ENCODE results near the gene TRABD. TPM values are rescaled to one million over a fixed set of nuclear protein-coding genes. Genes with fewer than 3 reads are reported as not detected.

TRABD gene
- total RNA-seq, 1 donor from 2014 or later: 96.8 TPM

DNA sequence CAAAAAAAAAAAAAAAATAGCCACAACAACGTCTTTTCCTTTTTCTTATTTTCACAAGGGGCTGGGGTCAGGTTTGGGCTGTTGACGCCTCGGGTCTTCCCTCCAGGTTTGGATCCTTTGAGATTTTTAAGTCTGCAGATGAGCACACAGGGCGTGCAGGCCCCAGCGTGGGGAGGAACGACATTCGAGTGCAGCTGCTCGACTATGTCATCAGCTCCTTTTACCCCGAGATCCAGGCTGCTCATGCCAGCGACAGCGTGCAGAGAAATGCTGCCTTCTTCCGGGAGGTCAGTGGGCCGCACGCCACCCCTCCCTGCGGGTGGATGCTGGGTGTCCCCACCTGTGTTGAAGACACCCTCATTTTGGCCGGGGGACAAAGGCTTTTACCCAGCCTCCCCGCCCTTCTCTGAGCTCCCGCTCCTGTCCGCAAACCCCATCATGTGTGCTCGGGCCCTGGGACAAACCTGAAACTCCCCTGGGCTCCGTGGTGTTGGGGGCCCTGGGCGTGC, 22.8 kb downstream of the TRABD start:
- intact Hi-C loops (cut with micrococcal nuclease): loop anchor here (2.0 kb wide), 1 partner anchor 18 kb away; no protein-coding TSS in a partner anchor
- H3K27ac Mint-ChIP-seq: no peak overlapping the region
- H3K27me3 Mint-ChIP-seq (ENCODE audit: insufficient read depth): no peaks in the 10 kb centered on the region
- no peak overlapping the region for H3K4me3 Mint-ChIP-seq
- H3K36me3 Mint-ChIP-seq (ENCODE audit: low read depth): peaks cover 24% of the 10 kb centered on the region
- no peaks in the 10 kb centered on the region for H3K9me3 Mint-ChIP-seq
- H3K4me1 Mint-ChIP-seq (ENCODE audit: low read depth): peaks cover 10% of the 10 kb centered on the region
- no peak for DNase-seq (ENCODE audit: low spot score)

DNA sequence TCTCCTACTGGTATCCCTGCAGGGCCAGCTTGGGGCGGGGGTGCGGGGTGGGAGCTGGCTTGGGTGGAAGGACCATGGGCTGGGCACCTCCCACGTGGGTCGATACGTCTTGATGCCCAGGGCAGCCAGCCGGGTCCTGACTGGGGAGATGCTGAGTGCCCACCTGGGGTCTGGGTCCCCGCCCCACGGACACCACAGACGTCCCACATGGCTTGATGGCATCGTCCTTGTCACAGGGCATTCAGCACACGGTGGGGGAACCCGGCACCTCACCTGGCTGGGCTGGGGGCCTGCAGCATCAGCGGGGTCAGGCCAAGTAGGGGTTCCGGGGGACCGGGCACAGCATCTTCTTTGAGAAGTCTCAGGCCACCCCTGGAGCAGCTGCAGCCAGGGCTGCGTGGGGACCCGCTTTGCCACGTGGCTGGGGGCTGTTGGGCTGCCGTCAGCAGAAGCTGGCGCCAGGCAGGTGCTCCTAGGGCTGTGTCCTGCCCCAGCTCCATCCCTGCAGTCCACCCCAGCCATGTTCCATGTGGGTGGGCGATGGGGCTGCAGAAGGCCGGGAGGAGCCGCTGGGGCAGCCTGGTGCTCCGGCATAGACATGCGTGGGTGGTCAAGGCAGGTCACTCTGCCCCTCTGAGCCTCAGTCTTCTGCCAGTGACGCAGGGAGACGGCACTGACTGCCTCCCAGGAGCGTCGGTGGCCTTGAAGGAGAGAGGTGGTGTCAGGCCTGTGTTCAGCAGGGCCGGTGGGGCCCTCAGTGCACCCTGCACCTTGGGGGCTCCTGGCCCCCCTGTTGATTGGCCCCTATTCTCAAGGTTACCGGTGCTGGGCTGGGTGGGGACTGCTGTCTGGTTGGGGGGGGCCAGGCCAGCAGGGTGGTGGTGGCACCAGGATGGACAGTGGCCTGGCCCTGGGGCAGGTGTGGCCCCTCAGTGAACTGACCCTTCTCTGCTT, 23.5 kb downstream of the TRABD start:
- H3K9me3 Mint-ChIP-seq: no peaks in the 10 kb centered on the region
- H3K4me1 Mint-ChIP-seq (ENCODE audit: low read depth): peaks cover 5% of the 10 kb centered on the region
- H3K27me3 Mint-ChIP-seq (ENCODE audit: insufficient read depth): no peaks in the 10 kb centered on the region
- H3K4me3 Mint-ChIP-seq: no peak overlapping the region
- H3K36me3 Mint-ChIP-seq (ENCODE audit: low read depth): peaks cover 19% of the 10 kb centered on the region
- DNase-seq (ENCODE audit: low spot score): no peak
- intact Hi-C loops (cut with micrococcal nuclease): loop anchor here (1.0 to 2.0 kb wide), 4 partner anchors 18 to 442 kb away; no protein-coding TSS in a partner anchor
- no peak overlapping the region for H3K27ac Mint-ChIP-seq

DNA sequence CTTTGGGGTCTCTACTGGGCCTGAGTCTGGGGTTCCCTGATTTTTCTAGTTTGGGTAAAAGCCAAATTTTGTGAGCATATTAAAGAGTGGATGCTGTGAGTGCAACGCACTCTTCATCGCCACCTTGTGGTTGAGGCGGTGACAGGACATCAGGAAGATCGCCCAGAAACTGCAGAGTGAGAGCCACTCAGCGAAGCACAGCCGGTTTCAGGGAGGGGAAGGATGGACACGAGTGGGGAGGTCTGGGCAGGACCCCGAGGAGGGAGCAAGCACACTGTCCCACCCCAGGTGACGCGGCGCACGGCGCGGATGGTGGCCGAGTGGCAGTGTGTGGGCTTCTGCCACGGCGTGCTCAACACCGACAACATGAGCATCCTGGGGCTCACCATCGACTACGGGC, 24.2 kb downstream of the TRABD start:
- Mint-ChIP-seq H3K36me3 (ENCODE audit: low read depth) (peaks cover 21% of the 10 kb centered on the region), H3K4me1 (ENCODE audit: low read depth) (peaks cover 5% of the 10 kb centered on the region), H3K9me3 (no peaks in the 10 kb centered on the region), H3K27ac (no peak overlapping the region), H3K4me3 (no peak overlapping the region), H3K27me3 (ENCODE audit: insufficient read depth) (no peaks in the 10 kb centered on the region)
- intact Hi-C loops (cut with micrococcal nuclease): loop anchor here (1.0 to 2.0 kb wide), 4 partner anchors 19 to 443 kb away; no protein-coding TSS in a partner anchor
- no peak for DNase-seq (ENCODE audit: low spot score)

DNA sequence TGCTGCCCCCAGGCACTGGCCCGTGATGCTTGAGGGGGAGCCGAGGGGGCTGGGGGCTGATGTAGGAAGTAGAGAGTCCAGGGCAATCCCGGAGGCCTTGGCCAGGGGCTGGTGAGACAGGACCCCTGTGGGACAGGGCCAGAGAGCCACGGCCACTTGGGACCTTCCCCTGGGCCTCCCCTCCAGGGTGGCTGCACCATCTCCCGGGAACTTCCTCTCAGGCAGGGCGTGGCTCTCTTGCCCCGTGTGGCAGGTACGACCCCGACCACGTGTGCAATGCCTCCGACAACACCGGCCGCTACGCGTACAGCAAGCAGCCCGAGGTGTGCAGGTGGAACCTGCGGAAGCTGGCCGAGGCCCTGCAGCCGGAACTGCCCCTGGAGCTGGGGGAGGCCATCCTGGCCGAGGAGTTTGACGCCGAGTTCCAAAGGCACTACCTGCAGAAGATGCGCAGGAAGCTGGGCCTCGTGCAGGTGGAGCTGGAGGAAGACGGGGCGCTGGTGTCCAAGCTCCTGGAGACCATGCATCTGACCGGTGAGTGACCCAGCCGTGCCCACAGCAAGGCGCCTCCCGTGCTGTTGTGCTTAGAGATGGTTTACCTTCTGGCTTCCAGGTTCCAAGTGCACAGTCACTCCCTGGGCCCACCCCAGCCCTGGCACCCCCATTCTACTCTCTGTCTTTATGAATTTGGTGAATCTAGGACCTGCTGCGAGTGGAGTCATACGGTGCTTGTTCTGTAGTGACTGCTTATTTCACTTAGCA, 24.8 kb downstream of the TRABD start:
- H3K27ac Mint-ChIP-seq: no peak overlapping the region
- intact Hi-C loops (cut with micrococcal nuclease): no loop called here
- H3K9me3 Mint-ChIP-seq: no peaks in the 10 kb centered on the region
- DNase-seq (ENCODE audit: low spot score): no peak
- H3K4me3 Mint-ChIP-seq: no peak overlapping the region
- H3K4me1 Mint-ChIP-seq (ENCODE audit: low read depth): peaks cover 5% of the 10 kb centered on the region
- H3K36me3 Mint-ChIP-seq (ENCODE audit: low read depth): peaks cover 24% of the 10 kb centered on the region
- no peaks in the 10 kb centered on the region for H3K27me3 Mint-ChIP-seq (ENCODE audit: insufficient read depth)

DNA sequence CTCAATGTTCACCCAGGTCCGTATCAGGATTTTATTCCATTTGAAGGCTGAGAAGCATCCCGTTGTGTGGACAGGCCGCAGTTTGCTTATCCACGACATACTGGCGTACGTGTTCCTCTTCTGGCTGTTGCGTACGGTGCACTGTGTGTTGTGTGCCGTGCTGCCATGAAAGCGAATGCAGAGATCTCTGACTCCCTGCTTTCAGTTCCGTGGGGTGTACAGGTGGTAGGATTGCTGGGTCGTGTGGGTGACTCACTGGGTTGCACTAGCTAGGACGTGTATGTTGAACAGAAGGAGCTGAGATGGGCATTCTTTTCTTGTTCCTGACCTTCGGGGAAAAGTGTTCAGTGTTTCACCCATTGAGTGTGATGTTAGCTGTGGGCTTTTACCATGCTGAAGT, 25.4 kb downstream of the TRABD start:
- Mint-ChIP-seq H3K9me3 (no peaks in the 10 kb centered on the region), H3K4me3 (no peak overlapping the region), H3K27me3 (ENCODE audit: insufficient read depth) (no peaks in the 10 kb centered on the region), H3K36me3 (ENCODE audit: low read depth) (peaks cover 27% of the 10 kb centered on the region), H3K27ac (no peak overlapping the region), H3K4me1 (ENCODE audit: low read depth) (peaks cover 5% of the 10 kb centered on the region)
- DNase-seq (ENCODE audit: low spot score): no peak
- intact Hi-C loops (cut with micrococcal nuclease): no loop called here

DNA sequence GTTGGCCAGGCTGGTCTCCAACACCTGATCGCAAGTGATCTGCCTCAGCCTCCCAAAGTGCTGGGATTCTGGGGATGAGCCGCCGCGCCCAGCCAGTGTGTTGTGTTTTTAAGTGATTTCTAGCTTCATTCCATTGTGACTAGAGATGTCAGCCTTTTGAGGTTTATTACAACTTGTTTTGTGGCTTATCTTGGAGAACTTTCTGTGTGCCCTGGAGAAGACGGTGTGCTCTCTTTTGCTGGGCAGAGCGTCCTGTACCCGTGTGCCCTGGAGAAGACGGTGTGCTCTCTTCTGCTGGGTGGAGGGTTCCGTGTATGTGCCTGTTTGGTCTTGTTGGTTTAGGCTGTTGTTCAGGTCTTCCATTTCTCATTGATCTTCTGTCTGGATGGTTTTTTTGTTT, 27.6 kb downstream of the TRABD start:
- DNase-seq (ENCODE audit: low spot score): no peak
- Mint-ChIP-seq H3K36me3 (ENCODE audit: low read depth) (peaks cover 30% of the 10 kb centered on the region), H3K27me3 (ENCODE audit: insufficient read depth) (no peaks in the 10 kb centered on the region), H3K9me3 (no peaks in the 10 kb centered on the region), H3K27ac (no peak overlapping the region), H3K4me3 (no peak overlapping the region), H3K4me1 (ENCODE audit: low read depth) (peaks cover 5% of the 10 kb centered on the region)
- intact Hi-C loops (cut with micrococcal nuclease): no loop called here

DNA sequence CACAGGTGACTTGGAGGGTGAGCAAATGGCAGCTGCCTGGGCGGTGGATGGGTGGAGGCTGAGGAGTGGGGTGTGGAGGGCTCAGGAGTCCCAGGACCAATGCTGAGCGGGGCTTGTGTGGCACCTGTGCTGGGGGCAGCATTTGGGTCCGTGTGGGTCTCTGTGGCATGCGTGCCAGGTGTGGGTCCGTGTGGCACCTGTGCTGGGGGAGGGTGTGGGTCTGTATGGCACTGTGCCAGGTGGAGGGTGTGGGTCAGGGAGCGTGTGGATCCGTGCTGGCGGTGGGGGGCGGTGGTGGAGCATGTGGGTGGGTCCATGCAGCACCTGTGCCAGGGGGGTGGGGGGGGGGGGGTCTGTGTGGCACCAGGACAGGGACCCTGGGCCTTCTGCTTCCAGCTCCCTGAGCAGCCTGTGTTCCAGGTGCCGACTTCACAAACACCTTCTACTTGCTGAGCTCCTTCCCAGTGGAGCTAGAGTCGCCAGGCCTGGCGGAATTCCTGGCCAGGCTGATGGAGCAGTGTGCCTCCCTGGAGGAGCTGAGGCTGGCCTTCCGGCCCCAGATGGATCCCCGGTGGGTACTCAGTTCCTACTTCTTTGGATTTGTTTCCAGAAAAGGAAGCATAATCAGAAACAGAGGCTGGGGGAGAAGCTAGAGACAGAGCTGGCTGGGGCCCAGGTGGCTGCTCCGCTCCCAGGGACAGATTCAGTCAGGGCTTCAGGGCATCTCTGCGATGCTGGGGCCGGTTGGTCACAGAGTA, 29.8 kb downstream of the TRABD start:
- no peak for DNase-seq (ENCODE audit: low spot score)
- no peaks in the 10 kb centered on the region for H3K9me3 Mint-ChIP-seq
- no peak overlapping the region for H3K4me3 Mint-ChIP-seq
- H3K27ac Mint-ChIP-seq: no peak overlapping the region
- no peaks in the 10 kb centered on the region for H3K27me3 Mint-ChIP-seq (ENCODE audit: insufficient read depth)
- peaks cover 27% of the 10 kb centered on the region for H3K36me3 Mint-ChIP-seq (ENCODE audit: low read depth)
- H3K4me1 Mint-ChIP-seq (ENCODE audit: low read depth): no peaks in the 10 kb centered on the region
- intact Hi-C loops (cut with micrococcal nuclease): no loop called here

DNA sequence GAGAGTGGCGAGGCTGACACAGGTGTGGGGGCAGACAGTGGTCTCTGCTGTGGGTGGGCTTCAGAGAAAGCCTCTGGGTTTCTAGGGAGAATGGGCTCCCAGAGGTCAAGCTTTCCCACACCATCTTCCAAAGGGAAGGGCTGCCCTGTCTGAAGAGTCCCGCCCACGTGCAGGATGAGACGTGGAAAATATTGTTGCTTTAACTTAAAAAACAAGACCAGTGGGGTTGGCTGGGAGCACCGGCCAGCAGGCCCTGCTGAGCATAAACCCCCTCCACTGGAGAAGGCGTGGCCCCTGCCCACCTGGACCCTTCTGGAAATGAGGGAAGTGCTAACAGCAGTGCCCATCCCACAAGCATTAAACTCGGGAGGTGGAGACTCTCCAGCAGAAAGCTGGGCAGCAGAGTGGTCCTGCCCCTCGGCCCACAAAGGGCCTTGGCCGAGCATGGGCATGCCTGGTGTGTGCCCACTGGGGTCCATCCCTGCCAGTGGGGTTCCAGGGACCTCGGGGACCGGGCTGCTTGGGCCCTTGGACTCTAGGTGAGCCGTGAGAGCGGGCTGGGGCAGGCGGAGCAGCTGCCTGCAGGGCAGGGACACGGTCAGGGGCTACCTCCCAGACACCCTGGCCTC, 30.5 kb downstream of the TRABD start:
- H3K27ac Mint-ChIP-seq: no peak overlapping the region
- DNase-seq (ENCODE audit: low spot score): no peak
- peaks cover 29% of the 10 kb centered on the region for H3K36me3 Mint-ChIP-seq (ENCODE audit: low read depth)
- no peak overlapping the region for H3K4me3 Mint-ChIP-seq
- intact Hi-C loops (cut with micrococcal nuclease): no loop called here
- H3K9me3 Mint-ChIP-seq: no peaks in the 10 kb centered on the region
- H3K4me1 Mint-ChIP-seq (ENCODE audit: low read depth): no peaks in the 10 kb centered on the region
- no peaks in the 10 kb centered on the region for H3K27me3 Mint-ChIP-seq (ENCODE audit: insufficient read depth)

DNA sequence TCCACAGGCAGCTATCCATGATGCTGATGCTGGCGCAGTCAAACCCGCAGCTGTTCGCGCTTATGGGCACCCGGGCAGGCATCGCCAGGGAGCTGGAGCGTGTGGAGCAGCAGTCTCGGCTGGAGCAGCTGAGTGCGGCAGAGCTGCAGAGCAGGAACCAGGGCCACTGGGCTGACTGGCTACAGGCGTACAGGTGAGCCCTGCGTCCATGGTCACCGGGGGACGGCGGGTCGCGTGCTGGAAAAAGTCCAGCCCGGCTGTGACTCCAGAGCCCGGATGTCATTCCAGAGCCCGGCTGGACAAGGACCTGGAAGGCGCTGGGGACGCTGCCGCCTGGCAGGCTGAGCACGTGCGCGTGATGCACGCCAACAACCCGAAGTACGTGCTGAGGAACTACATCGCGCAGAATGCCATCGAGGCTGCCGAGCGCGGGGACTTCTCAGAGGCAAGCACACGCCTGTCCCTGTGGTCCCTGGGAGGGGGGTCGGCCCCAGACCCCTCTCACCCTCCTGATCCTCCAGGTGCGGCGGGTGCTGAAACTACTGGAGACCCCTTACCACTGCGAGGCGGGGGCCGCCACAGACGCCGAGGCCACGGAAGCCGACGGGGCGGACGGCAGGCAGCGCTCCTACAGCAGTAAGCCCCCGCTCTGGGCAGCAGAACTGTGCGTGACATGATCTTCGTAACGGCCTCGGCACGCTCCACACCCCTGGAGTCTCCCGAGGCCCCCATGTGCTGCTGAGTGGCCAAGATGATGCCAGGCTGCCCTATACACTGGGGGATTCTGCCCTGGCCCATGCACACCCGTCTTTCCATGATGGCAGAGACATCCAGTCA, 31.2 kb downstream of the TRABD start:
- H3K27ac Mint-ChIP-seq: no peak overlapping the region
- no peak overlapping the region for H3K4me3 Mint-ChIP-seq

DNA sequence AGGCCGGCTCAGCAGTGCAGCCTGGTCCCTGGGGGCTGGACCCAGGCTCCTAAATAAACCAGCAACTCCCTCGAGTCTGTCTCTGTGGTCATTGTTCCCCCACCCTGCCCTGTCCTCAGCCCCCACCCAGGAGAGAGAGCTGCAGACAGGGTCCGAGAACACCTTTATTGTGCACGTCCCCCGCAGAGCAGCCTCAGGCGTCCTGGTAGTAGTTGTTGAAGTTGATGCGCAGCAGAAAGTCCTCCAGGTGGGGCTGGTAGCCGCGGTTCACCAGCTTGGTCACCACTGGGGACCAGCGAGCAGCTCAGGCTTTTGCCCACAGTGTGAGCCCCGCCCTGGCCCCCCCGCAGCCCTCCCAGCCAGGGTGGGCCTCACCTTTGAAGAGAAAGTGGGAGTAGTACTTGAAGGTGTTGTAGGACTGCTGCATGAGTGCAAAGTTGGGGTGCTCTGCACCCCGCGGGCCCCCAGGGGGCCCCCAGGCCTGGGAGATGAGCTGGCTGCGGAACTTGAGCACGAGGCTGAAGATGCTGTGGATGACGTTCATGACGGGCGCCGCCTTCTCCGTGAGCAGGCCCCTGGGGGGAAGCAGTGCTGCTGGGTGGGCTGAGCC, 31.9 kb downstream of the TRABD start:
- Mint-ChIP-seq H3K9me3 (no peaks in the 10 kb centered on the region), H3K36me3 (ENCODE audit: low read depth) (peaks cover 26% of the 10 kb centered on the region), H3K27ac (no peak overlapping the region), H3K27me3 (ENCODE audit: insufficient read depth) (no peaks in the 10 kb centered on the region), H3K4me3 (no peak overlapping the region), H3K4me1 (ENCODE audit: low read depth) (no peaks in the 10 kb centered on the region)
- no peak for DNase-seq (ENCODE audit: low spot score)
- intact Hi-C loops (cut with micrococcal nuclease): no loop called here

More for the DNA sequence above, 31.2 kb downstream of the TRABD start:
- Mint-ChIP-seq H3K36me3 (ENCODE audit: low read depth) (peaks cover 28% of the 10 kb centered on the region), H3K27me3 (ENCODE audit: insufficient read depth) (no peaks in the 10 kb centered on the region), H3K9me3 (no peaks in the 10 kb centered on the region), H3K4me1 (ENCODE audit: low read depth) (no peaks in the 10 kb centered on the region)
- DNase-seq (ENCODE audit: low spot score): no peak
- intact Hi-C loops (cut with micrococcal nuclease): no loop called here
